Nephron (organoid): ENCODE measurements around the gene TMEM106B.
A peak's percentile ranks its signal among the peaks of the same experiment; 100 is the strongest.
"Not testable (repeated sequence)": the region's sequence is repeated elsewhere in the genome, so short reads cannot be mapped to it uniquely, and the experiment has no call there.

ENCODE experiments used
- H3K27ac Mint-ChIP-seq, 3 experiments: 2 replicates each; pipeline ENCODE4 v1.8.0; 2020; ENCODE audit warnings: mixed read lengths in 3 of 3, mild to moderate bottlenecking in 2 of 3, moderate library complexity in 1 of 3
- H3K27me3 Mint-ChIP-seq: 2 replicates; pipeline ENCODE4 v1.8.0; 2021; ENCODE audit warnings: low read depth, mild to moderate bottlenecking, moderate library complexity, mixed read lengths
- H3K36me3 Mint-ChIP-seq: 2 replicates; pipeline ENCODE4 v1.8.0; 2020; ENCODE audit warnings: low read depth, mixed read lengths
- H3K4me1 Mint-ChIP-seq: 2 replicates; pipeline ENCODE4 v1.8.0; 2020; ENCODE audit warnings: mixed read lengths
- H3K4me3 Mint-ChIP-seq, 3 experiments: 2 replicates each; pipeline ENCODE4 v1.8.0; 2020; ENCODE audit warnings: mild to moderate bottlenecking in 3 of 3, mixed read lengths in 3 of 3, moderate library complexity in 2 of 3
- H3K9me3 Mint-ChIP-seq: 2 replicates; pipeline ENCODE4 v1.8.0; 2020; ENCODE audit warnings: mixed read lengths
- TF ChIP-seq, protein P1 (sequence below), 3 experiments: fragments of 200-600 bp; sonication (generic); IDR thresholded peaks; one replicate each; pipeline ENCODE4 v1.5.0; 2021; ENCODE audit warnings: antibody characterized with exemption in 3 of 3; ENCODE audit not compliant: unreplicated experiment in 3 of 3

The TMEM106B gene

DNA sequence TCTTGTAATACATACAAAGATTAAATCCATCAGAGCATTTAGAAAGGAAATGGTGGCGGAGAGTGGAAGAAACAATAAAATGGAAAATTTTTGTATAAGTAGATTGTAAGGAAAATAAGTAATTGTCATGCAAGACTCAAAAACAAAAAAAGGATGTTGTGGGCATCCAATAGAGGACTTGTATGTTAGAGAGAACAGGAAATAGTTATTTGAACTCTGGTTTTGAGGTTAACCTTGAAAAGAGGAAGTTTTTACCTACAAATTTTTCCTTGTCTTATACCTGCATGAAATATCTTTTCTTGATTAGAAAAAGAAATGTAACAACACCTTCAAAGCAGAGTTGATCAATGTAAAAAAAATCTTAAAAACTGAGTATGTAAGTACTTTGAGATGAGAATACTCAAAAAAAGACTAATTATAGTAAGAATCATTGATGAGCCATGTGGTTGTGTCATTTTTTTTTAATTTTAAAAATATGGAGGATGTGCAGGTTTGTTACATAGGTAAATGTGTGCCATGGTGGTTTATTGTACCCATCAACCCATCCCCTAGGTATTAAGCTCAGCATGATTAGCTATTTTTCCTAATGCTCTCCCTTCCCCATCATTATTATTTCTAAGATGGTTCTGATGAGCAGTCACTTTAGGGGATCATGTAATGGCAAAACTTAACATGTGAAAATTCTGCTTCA lies 11.9 kb downstream of the TMEM106B start:
- Mint-ChIP-seq H3K9me3 (peaks cover 10% of the 10 kb centered on the region), H3K4me1 (peaks cover 5% of the 10 kb centered on the region), H3K4me3 (no peak overlapping the region), H3K36me3 (peaks cover 86% of the 10 kb centered on the region), H3K27me3 (no peaks in the 10 kb centered on the region), H3K27ac (no peak overlapping the region)
- TF ChIP-seq, protein P1, sequence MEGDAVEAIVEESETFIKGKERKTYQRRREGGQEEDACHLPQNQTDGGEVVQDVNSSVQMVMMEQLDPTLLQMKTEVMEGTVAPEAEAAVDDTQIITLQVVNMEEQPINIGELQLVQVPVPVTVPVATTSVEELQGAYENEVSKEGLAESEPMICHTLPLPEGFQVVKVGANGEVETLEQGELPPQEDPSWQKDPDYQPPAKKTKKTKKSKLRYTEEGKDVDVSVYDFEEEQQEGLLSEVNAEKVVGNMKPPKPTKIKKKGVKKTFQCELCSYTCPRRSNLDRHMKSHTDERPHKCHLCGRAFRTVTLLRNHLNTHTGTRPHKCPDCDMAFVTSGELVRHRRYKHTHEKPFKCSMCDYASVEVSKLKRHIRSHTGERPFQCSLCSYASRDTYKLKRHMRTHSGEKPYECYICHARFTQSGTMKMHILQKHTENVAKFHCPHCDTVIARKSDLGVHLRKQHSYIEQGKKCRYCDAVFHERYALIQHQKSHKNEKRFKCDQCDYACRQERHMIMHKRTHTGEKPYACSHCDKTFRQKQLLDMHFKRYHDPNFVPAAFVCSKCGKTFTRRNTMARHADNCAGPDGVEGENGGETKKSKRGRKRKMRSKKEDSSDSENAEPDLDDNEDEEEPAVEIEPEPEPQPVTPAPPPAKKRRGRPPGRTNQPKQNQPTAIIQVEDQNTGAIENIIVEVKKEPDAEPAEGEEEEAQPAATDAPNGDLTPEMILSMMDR (IDR thresholded peaks at IDR 0.05; ENCODE audit: unreplicated experiment in 3 of 3) = no peak

DNA sequence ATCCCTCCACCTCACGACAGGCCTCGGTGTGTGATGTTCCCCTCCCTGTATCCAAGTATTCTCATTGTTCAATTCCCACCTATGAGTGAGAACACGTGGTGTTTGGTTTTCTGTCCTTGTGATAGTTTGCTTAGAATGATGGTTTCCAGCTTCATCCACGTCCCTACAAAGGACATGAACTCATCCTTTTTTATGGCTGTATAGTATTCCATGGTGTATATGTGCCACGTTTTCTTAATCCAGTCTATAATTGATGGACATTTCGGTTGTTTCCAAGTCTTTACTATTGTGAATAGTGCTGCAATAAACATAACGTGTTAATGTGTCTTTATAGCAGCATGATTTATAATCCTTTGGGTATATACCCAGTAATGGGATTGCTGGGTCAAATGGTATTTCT lies 13.9 kb downstream of the TMEM106B start:
- Mint-ChIP-seq H3K9me3 (peaks cover 10% of the 10 kb centered on the region), H3K36me3 (peaks cover 84% of the 10 kb centered on the region)
- H3K27ac Mint-ChIP-seq, H3K27me3 Mint-ChIP-seq, H3K4me3 Mint-ChIP-seq, H3K4me1 Mint-ChIP-seq: not testable (repeated sequence)

DNA sequence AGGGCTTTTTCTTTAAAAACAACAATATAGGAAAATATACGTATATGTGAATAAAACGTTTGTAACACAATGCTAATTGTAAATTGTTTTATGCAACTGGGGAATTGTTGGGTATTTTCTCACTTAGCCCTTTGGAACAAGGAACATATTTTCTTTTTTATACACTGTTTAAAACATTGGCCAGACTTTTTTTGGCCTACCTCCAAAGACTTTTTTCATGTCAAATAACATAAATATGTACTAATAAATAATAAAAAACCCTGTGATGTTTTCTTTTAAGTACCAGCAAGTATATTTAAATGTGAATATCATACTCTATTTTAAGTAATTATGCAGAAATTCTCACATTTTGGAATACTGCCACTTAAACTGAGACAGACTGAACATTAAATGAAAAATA lies 15.7 kb downstream of the TMEM106B start:
- Mint-ChIP-seq H3K4me3 (no peak overlapping the region), H3K27ac (peak overlapping the region in 2 of 3 experiments; percentile 38 to 64), H3K9me3 (peaks cover 10% of the 10 kb centered on the region), H3K36me3 (peaks cover 78% of the 10 kb centered on the region), H3K4me1 (peaks cover 5% of the 10 kb centered on the region), H3K27me3 (no peaks in the 10 kb centered on the region)
- TF ChIP-seq, protein P1 (IDR thresholded peaks at IDR 0.05; ENCODE audit: unreplicated experiment in 3 of 3) = no peak

DNA sequence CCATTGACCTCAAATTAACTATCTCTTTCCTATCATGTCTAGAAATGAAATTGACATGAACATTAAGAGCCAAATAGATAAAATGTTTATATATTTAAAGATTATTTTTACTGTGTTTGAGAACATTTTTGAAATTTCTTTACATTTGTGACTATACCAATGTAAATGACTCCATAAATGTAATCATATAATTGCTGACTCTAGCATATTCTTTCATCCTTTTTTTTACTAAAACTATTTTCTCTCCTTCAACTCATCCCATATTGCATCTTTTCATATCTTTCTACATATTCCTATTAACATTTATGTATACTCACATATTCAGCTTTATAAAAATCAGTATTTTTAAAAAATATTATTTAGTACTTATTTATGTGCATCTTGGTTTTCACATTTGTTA lies 16.9 kb downstream of the TMEM106B start:
- H3K9me3 Mint-ChIP-seq = peaks cover 10% of the 10 kb centered on the region
- H3K36me3 Mint-ChIP-seq = peaks cover 72% of the 10 kb centered on the region
- no peak overlapping the region for H3K27ac Mint-ChIP-seq
- TF ChIP-seq, protein P1 (IDR thresholded peaks at IDR 0.05; ENCODE audit: unreplicated experiment in 3 of 3) = no peak
- no peaks in the 10 kb centered on the region for H3K27me3 Mint-ChIP-seq
- H3K4me1 Mint-ChIP-seq = peaks cover 5% of the 10 kb centered on the region
- no peak overlapping the region for H3K4me3 Mint-ChIP-seq

DNA sequence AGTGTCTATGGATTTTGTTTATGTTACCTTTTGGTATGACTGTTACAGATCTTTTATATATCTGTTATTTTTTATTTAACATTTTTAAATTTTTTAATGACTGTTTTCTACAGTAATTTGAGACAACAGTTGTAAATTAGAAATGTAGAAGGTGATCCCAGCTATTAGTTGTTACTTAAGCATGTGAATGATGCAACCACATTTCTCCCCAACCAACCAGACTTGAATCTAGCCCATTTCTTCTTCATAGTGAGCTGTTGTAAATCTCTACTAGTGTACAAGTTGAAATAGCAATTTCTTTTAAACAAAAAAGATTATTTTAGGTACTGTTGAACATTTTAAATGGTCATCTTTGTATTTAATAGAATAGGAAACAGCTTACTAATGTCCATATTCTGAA lies 18.0 kb downstream of the TMEM106B start:
- no peaks in the 10 kb centered on the region for H3K27me3 Mint-ChIP-seq

DNA sequence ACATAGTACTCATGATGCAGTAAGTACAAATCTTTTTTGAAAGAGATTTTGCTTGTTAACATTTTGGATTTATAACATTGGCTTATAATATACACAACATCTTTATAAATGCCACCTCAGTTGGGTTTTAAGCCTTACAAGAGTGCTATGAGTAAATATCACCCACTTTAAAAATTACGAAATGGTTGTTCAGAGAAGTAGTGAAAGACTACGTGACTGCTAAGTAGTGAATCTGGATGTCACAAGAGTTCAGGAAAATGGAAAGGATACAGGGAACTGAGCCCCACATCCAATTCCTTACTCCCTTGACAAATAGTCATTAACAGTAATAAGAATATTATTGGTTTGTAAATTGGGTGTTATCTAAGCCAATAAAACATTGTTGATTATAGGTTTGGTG lies 20.0 kb downstream of the TMEM106B start:
- Mint-ChIP-seq H3K4me1 (peaks cover 5% of the 10 kb centered on the region), H3K9me3 (peaks cover 3% of the 10 kb centered on the region), H3K36me3 (peaks cover 63% of the 10 kb centered on the region), H3K27me3 (no peaks in the 10 kb centered on the region), H3K27ac (no peak overlapping the region), H3K4me3 (no peak overlapping the region)
- TF ChIP-seq, protein P1 (IDR thresholded peaks at IDR 0.05; ENCODE audit: unreplicated experiment in 3 of 3) = no peak

More for the DNA sequence above, 18.0 kb downstream of the TMEM106B start:
- peaks cover 72% of the 10 kb centered on the region for H3K36me3 Mint-ChIP-seq
- H3K27ac Mint-ChIP-seq = no peak overlapping the region
- no peak overlapping the region for H3K4me3 Mint-ChIP-seq
- TF ChIP-seq, protein P1 (IDR thresholded peaks at IDR 0.05; ENCODE audit: unreplicated experiment in 3 of 3) = no peak
- H3K4me1 Mint-ChIP-seq = peaks cover 5% of the 10 kb centered on the region
- peaks cover 10% of the 10 kb centered on the region for H3K9me3 Mint-ChIP-seq
